ENCODE data around the gene STIM1.

The STIM1 gene

GRCh38 chr11:3989921-3990290, 134.4 kb downstream of the STIM1 start:
- no peak overlapping the region for H3K4me3 Mint-ChIP-seq

GRCh38 chr11:3990406-3990805, 134.9 kb downstream of the STIM1 start:
- Mint-ChIP-seq H3K4me3 (no peak overlapping the region), H3K27ac (no peak overlapping the region), H3K27me3 (ENCODE audit: low read depth) (peaks cover 3% of the 10 kb centered on the region), H3K4me1 (peaks cover 7% of the 10 kb centered on the region), H3K36me3 (ENCODE audit: low read depth) (peaks cover 24% of the 10 kb centered on the region), H3K9me3 (peaks cover 27% of the 10 kb centered on the region)
- no peak for TF ChIP-seq CTCF (IDR thresholded peaks at IDR 0.05; ENCODE audit: unreplicated experiment in 3 of 3)

More at GRCh38 chr11:3989921-3990290, 134.4 kb downstream of the STIM1 start:
- Mint-ChIP-seq H3K27me3 (ENCODE audit: low read depth) (peaks cover 3% of the 10 kb centered on the region), H3K9me3 (peaks cover 22% of the 10 kb centered on the region), H3K36me3 (ENCODE audit: low read depth) (peaks cover 19% of the 10 kb centered on the region), H3K4me1 (peaks cover 12% of the 10 kb centered on the region), H3K27ac (no peak overlapping the region)
- no peak for TF ChIP-seq CTCF (IDR thresholded peaks at IDR 0.05; ENCODE audit: unreplicated experiment in 3 of 3)

- H3K27me3 Mint-ChIP-seq (ENCODE audit: low read depth) = peaks cover 2% of the 10 kb centered on the region
- peaks cover 5% of the 10 kb centered on the region for H3K4me1 Mint-ChIP-seq
- no peak overlapping the region for H3K4me3 Mint-ChIP-seq
- H3K9me3 Mint-ChIP-seq = peaks cover 37% of the 10 kb centered on the region
- no peak overlapping the region for H3K27ac Mint-ChIP-seq
- no peak for TF ChIP-seq CTCF (IDR thresholded peaks at IDR 0.05; ENCODE audit: unreplicated experiment in 3 of 3)
- H3K36me3 Mint-ChIP-seq (ENCODE audit: low read depth) = peaks cover 24% of the 10 kb centered on the region
Measured at GRCh38 chr11:3992964-3993363, 137.5 kb downstream of the STIM1 start.

- H3K9me3 Mint-ChIP-seq = peaks cover 45% of the 10 kb centered on the region
- peaks cover 30% of the 10 kb centered on the region for H3K36me3 Mint-ChIP-seq (ENCODE audit: low read depth)
- H3K4me1 Mint-ChIP-seq = peaks cover 2% of the 10 kb centered on the region
- H3K27ac Mint-ChIP-seq = no peak overlapping the region
- H3K4me3 Mint-ChIP-seq = no peak overlapping the region
- TF ChIP-seq CTCF (IDR thresholded peaks at IDR 0.05; ENCODE audit: unreplicated experiment in 3 of 3) = no peak
- no peaks in the 10 kb centered on the region for H3K27me3 Mint-ChIP-seq (ENCODE audit: low read depth)
Measured at GRCh38 chr11:3994030-3994640, 138.7 kb downstream of the STIM1 start.

- no peak for TF ChIP-seq CTCF (IDR thresholded peaks at IDR 0.05; ENCODE audit: unreplicated experiment in 3 of 3)
- Mint-ChIP-seq H3K27me3 (ENCODE audit: low read depth) (no peaks in the 10 kb centered on the region), H3K4me1 (no peaks in the 10 kb centered on the region), H3K4me3 (no peak overlapping the region), H3K9me3 (peaks cover 50% of the 10 kb centered on the region), H3K36me3 (ENCODE audit: low read depth) (peaks cover 30% of the 10 kb centered on the region), H3K27ac (no peak overlapping the region)
Measured at GRCh38 chr11:3995307-3995706, 139.8 kb downstream of the STIM1 start.

- Mint-ChIP-seq H3K4me3 (no peak overlapping the region), H3K4me1 (no peaks in the 10 kb centered on the region), H3K36me3 (ENCODE audit: low read depth) (peaks cover 34% of the 10 kb centered on the region), H3K27ac (no peak overlapping the region), H3K9me3 (peaks cover 53% of the 10 kb centered on the region), H3K27me3 (ENCODE audit: low read depth) (no peaks in the 10 kb centered on the region)
- no peak for TF ChIP-seq CTCF (IDR thresholded peaks at IDR 0.05; ENCODE audit: unreplicated experiment in 3 of 3)
Measured at GRCh38 chr11:3995949-3996554, 140.6 kb downstream of the STIM1 start.

Data from nephron (organoid).